OCI-LY3 (cell line): Measurements from ENCODE around the gene IPPK.

Experiments used
- EZH2phosphoT487 ChIP-seq: fragments of 200-600 bp; shearing (Covaris generic); IDR thresholded peaks from 2 replicates; pipeline ENCODE4 v1.6.1; 2018; ENCODE audit warnings: antibody characterized with exemption, mixed run types, low read depth
- TF ChIP-seq, protein P1 (sequence below): fragments of 200-600, 300-600 bp; sonication (generic); IDR thresholded peaks from 2 replicates; pipeline ENCODE4 v1.5.1; 2014; ENCODE audit warnings: antibody characterized with exemption, low read length, low read depth

DNA sequence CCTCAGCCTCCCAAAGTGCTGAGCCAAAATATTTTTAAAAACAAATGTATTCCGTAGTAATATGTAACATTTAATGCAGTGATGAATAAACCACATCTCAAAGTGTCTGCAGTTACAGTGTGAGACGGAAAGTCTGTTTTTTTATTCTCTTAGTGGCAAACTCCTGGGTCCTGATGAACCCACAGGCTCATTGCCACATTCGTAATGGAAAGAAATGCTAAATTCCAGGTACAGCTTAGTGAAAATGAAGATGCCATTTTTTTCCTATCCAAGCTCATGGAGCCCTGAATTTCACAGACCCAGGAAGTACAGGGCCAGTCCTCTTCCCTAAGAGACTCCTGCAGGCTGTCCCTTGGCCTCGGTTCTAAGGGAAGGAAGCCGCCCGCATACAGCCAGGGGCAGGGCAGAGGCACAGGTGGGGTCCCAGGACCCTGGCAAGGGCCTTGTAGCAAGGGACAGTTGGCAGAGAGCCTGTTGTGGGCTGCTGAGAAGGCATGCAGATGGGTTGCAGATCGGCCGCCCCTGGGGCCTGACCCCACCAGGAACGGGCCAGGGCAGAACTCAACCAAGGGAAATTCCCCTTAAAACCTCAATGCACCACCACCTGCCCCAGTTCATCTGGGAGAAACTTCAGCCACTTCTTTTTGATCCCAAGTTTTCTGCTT lies 36.2 kb downstream of the IPPK start:
- TF ChIP-seq, protein P1, sequence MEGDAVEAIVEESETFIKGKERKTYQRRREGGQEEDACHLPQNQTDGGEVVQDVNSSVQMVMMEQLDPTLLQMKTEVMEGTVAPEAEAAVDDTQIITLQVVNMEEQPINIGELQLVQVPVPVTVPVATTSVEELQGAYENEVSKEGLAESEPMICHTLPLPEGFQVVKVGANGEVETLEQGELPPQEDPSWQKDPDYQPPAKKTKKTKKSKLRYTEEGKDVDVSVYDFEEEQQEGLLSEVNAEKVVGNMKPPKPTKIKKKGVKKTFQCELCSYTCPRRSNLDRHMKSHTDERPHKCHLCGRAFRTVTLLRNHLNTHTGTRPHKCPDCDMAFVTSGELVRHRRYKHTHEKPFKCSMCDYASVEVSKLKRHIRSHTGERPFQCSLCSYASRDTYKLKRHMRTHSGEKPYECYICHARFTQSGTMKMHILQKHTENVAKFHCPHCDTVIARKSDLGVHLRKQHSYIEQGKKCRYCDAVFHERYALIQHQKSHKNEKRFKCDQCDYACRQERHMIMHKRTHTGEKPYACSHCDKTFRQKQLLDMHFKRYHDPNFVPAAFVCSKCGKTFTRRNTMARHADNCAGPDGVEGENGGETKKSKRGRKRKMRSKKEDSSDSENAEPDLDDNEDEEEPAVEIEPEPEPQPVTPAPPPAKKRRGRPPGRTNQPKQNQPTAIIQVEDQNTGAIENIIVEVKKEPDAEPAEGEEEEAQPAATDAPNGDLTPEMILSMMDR: no peak
- no peak for TF ChIP-seq EZH2phosphoT487
